Tibial nerve (tissue), 3 donors: ENCODE results near the gene ELK3.

Experiments used
- POLR2A ChIP-seq, 2 donors: fragments of 450-650 bp; IDR thresholded peaks; one replicate each; pipeline ENCODE4 v1.6.1; 2017; ENCODE audit warnings: antibody characterized with exemption in 2 of 2, mild to moderate bottlenecking in 2 of 2, moderate library complexity in 2 of 2
- TF ChIP-seq, protein P1 (sequence below), 5 experiments: fragments of 200-600 bp in 3 of 5; fragments of 450-650 bp in 2 of 5; sonication (generic) in 3 of 5; IDR thresholded peaks; one replicate each; pipeline ENCODE4 v1.5.1; 2016 to 2019; ENCODE audit warnings: antibody characterized with exemption in 5 of 5, mild to moderate bottlenecking in 3 of 5, moderate library complexity in 2 of 5

DNA sequence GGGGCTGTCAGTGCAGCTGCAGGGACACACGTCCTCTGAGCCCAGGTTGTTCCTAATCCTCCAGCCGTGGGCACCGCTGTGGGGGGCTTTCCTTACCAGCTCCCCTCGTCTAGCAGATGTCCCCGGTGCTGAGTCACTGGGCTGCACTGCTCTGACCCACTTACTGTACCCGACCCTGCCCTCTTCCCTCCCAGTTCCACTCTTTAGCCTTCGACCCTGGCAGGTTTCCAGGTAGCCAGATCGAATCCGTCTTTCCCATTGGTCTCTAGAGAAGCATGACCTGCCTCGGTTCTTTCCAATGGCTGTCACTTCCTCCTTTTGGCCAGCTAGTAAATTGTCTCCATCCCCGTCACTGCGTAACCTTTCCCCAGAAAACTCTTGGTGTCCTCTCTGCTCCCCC lies 48.4 kb downstream of the ELK3 start:
- TF ChIP-seq, protein P1, sequence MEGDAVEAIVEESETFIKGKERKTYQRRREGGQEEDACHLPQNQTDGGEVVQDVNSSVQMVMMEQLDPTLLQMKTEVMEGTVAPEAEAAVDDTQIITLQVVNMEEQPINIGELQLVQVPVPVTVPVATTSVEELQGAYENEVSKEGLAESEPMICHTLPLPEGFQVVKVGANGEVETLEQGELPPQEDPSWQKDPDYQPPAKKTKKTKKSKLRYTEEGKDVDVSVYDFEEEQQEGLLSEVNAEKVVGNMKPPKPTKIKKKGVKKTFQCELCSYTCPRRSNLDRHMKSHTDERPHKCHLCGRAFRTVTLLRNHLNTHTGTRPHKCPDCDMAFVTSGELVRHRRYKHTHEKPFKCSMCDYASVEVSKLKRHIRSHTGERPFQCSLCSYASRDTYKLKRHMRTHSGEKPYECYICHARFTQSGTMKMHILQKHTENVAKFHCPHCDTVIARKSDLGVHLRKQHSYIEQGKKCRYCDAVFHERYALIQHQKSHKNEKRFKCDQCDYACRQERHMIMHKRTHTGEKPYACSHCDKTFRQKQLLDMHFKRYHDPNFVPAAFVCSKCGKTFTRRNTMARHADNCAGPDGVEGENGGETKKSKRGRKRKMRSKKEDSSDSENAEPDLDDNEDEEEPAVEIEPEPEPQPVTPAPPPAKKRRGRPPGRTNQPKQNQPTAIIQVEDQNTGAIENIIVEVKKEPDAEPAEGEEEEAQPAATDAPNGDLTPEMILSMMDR (IDR thresholded peaks at IDR 0.05): no peak
- TF ChIP-seq POLR2A (IDR thresholded peaks at IDR 0.05): no peak
